DOHH2 (cell line): ENCODE results near the gene SMIM44.

Experiments
- EZH2phosphoT487 ChIP-seq: fragments of 200-600 bp; sonication (generic); IDR thresholded peaks from 2 replicates; pipeline ENCODE4 v1.6.1; 2017; ENCODE audit warnings: borderline replicate concordance, mild to moderate bottlenecking, antibody characterized with exemption, low read length, moderate library complexity, mixed read lengths
- TF ChIP-seq, protein P1 (sequence below): fragments of 200-600 bp; sonication (generic); IDR thresholded peaks from one replicate; pipeline ENCODE4 v1.5.1; 2014; ENCODE audit warnings: antibody characterized with exemption, mild to moderate bottlenecking, low read depth, low read length; ENCODE audit not compliant: poor library complexity, severe bottlenecking

DNA sequence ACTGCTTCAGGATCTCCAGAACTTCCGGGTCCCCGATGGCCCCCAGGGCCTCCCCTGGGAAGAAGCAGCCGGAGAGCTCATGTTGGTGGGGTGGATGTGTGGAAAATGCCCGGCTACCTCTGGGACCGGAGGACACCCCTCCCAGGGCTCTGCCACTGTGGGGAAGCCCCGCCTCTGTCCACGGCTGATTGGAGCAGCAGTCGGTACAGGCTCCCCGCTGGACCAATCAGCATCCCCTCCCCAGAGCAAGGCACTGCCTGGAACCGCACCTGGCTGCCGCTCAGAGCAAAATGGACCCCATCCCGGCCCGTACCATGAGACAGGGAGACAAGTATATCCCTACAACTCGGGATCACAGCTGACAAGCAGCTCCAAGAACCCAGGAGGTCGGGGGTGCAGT, 10.8 kb upstream of the SMIM44 start:
- TF ChIP-seq, protein P1, sequence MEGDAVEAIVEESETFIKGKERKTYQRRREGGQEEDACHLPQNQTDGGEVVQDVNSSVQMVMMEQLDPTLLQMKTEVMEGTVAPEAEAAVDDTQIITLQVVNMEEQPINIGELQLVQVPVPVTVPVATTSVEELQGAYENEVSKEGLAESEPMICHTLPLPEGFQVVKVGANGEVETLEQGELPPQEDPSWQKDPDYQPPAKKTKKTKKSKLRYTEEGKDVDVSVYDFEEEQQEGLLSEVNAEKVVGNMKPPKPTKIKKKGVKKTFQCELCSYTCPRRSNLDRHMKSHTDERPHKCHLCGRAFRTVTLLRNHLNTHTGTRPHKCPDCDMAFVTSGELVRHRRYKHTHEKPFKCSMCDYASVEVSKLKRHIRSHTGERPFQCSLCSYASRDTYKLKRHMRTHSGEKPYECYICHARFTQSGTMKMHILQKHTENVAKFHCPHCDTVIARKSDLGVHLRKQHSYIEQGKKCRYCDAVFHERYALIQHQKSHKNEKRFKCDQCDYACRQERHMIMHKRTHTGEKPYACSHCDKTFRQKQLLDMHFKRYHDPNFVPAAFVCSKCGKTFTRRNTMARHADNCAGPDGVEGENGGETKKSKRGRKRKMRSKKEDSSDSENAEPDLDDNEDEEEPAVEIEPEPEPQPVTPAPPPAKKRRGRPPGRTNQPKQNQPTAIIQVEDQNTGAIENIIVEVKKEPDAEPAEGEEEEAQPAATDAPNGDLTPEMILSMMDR, result no peak
- TF ChIP-seq EZH2phosphoT487, result no peak
